GOT3 (cell line): ENCODE results near the gene KRTAP5-4.
"Not testable (repeated sequence)": the region's sequence is repeated elsewhere in the genome, so short reads cannot be mapped to it uniquely, and the experiment has no call there.

Experiments
- DNase-seq: peaks from one replicate; lab custom pipeline; 2025; ENCODE audit warnings: mixed read lengths; lab: John Stamatoyannopoulos, UW

Gene KRTAP5-4

GRCh38 chr11:1637628-1638027, 15.7 kb upstream of the KRTAP5-4 start:
- no peak for DNase-seq

- no peak for DNase-seq
Measured at GRCh38 chr11:1636291-1636950, 14.5 kb upstream of the KRTAP5-4 start.

- DNase-seq: no peak
Measured at GRCh38 chr11:1633864-1634263, 11.9 kb upstream of the KRTAP5-4 start.

- DNase-seq: no peak
Measured at GRCh38 chr11:1632053-1632714, 10.2 kb upstream of the KRTAP5-4 start.

GRCh38 chr11:1631066-1631568, 9.2 kb upstream of the KRTAP5-4 start:
- DNase-seq: no peak

- no peak for DNase-seq
Measured at GRCh38 chr11:1630271-1630670, 8.3 kb upstream of the KRTAP5-4 start.

- no peak for DNase-seq
Measured at GRCh38 chr11:1629326-1630185, 7.6 kb upstream of the KRTAP5-4 start, which contains the start of gene KRTAP5-5. Gene KRTAP5-5 (plus strand): TSS chr11:1629775. CDS start chr11:1629841, 66 bp downstream.

- DNase-seq: no peak
Measured at GRCh38 chr11:1628506-1629325, 6.8 kb upstream of the KRTAP5-4 start.

GRCh38 chr11:1625541-1625940, 3.6 kb upstream of the KRTAP5-4 start:
- no peak for DNase-seq

- DNase-seq: no peak
Measured at GRCh38 chr11:1624621-1625020, 2.7 kb upstream of the KRTAP5-4 start.

GRCh38 chr11:1623716-1624115, 1.8 kb upstream of the KRTAP5-4 start:
- DNase-seq: no peak

- DNase-seq: no peak
Measured at GRCh38 chr11:1619449-1619848, 2.5 kb downstream of the KRTAP5-4 start.

- DNase-seq: no peak
Measured at GRCh38 chr11:1618231-1618630, 3.7 kb downstream of the KRTAP5-4 start.

- no peak for DNase-seq
Measured at GRCh38 chr11:1608363-1608762, 13.6 kb downstream of the KRTAP5-4 start, which contains the start of gene KRTAP5-3. Gene KRTAP5-3 (minus strand): TSS chr11:1608463. CDS start chr11:1608385, 78 bp downstream.

- not testable (repeated sequence) for DNase-seq
Measured at GRCh38 chr11:1607901-1608300, 14.0 kb downstream of the KRTAP5-4 start.

- not testable (repeated sequence) for DNase-seq
Measured at GRCh38 chr11:1607156-1607845, 14.6 kb downstream of the KRTAP5-4 start.

- not testable (repeated sequence) for DNase-seq
Measured at GRCh38 chr11:1605923-1606322, 16.0 kb downstream of the KRTAP5-4 start.

GRCh38 chr11:1604711-1605110, 17.2 kb downstream of the KRTAP5-4 start:
- DNase-seq: no peak

GRCh38 chr11:1604181-1604580, 17.8 kb downstream of the KRTAP5-4 start:
- DNase-seq: no peak

GRCh38 chr11:1603629-1604028, 18.3 kb downstream of the KRTAP5-4 start:
- DNase-seq: no peak

- DNase-seq: not testable (repeated sequence)
Measured at GRCh38 chr11:1601663-1602062, 20.3 kb downstream of the KRTAP5-4 start.
